Liver (tissue), 2 donors: Measurements from ENCODE around the gene SRC.

Experiments
- CTCF ChIP-seq: fragments of 150-350 bp; IDR thresholded peaks from 2 replicates; pipeline ENCODE4 v1.5.1; 2017; ENCODE audit warnings: improper control_type of control experiment, low read depth, low read length; ENCODE audit not compliant: missing input control
- YY1 ChIP-seq: IDR thresholded peaks from 2 replicates; pipeline ENCODE4 v1.6.1; 2016; ENCODE audit warnings: antibody characterized with exemption, mild to moderate bottlenecking
- donor health status: healthy.

- TF ChIP-seq YY1 = no peak
- TF ChIP-seq CTCF = no peak
These were observed 37.6 kb upstream of the SRC start for GRCh38 chr20:37308086-37309050.
